Parathyroid adenoma (tissue), 2 donors: ENCODE data around the gene RALGAPB.

Experiments used
- H2AFZ ChIP-seq: fragments of 300-600 bp; sonication (generic); one replicate; pipeline ENCODE4 v1.7.0; 2017; ENCODE audit warnings: antibody characterized with exemption, mild to moderate bottlenecking
- H3K27ac ChIP-seq: fragments of 300-600 bp; sonication (generic); one replicate; pipeline ENCODE4 v1.7.0; 2017
- H3K27me3 ChIP-seq: fragments of 300-600 bp; sonication (generic); one replicate; pipeline ENCODE4 v1.7.0; 2017; ENCODE audit warnings: low read length; ENCODE audit not compliant: control insufficient read depth, insufficient read depth
- H3K36me3 ChIP-seq: fragments of 300-600 bp; sonication (generic); one replicate; pipeline ENCODE4 v1.7.0; 2017; ENCODE audit warnings: low read length; ENCODE audit not compliant: control insufficient read depth, insufficient read depth
- H3K4me1 ChIP-seq: fragments of 300-600 bp; sonication (generic); one replicate; pipeline ENCODE4 v1.7.0; 2017; ENCODE audit warnings: control low read depth
- H3K4me2 ChIP-seq: fragments of 300-600 bp; sonication (generic); one replicate; pipeline ENCODE4 v1.7.0; 2017; ENCODE audit warnings: low read length
- H3K4me3 ChIP-seq: fragments of 300-600 bp; sonication (generic); one replicate; pipeline ENCODE4 v1.7.0; 2017; ENCODE audit warnings: low read depth, low read length
- H3K79me2 ChIP-seq: fragments of 300-600 bp; sonication (generic); one replicate; pipeline ENCODE4 v1.7.0; 2017; ENCODE audit warnings: control low read depth
- H3K9ac ChIP-seq: fragments of 300-600 bp; sonication (generic); one replicate; pipeline ENCODE4 v1.7.0; 2017; ENCODE audit warnings: mild to moderate bottlenecking
- H3K9me3 ChIP-seq: fragments of 300-600 bp; sonication (generic); one replicate; pipeline ENCODE4 v1.7.0; 2017; ENCODE audit warnings: low read length; ENCODE audit not compliant: control insufficient read depth
- TF ChIP-seq, protein P1 (sequence below): fragments of 300-600 bp; sonication (generic); IDR thresholded peaks from one replicate; pipeline ENCODE4 v1.7.0; 2017; ENCODE audit warnings: antibody characterized with exemption, mild to moderate bottlenecking
- donor health status: primary hyperparathyroidism.

The RALGAPB gene

GRCh38 chr20:38617830-38618196, 145.2 kb downstream of the RALGAPB start:
- no peaks in the 10 kb centered on the region for H3K4me1 ChIP-seq
- TF ChIP-seq, protein P1, sequence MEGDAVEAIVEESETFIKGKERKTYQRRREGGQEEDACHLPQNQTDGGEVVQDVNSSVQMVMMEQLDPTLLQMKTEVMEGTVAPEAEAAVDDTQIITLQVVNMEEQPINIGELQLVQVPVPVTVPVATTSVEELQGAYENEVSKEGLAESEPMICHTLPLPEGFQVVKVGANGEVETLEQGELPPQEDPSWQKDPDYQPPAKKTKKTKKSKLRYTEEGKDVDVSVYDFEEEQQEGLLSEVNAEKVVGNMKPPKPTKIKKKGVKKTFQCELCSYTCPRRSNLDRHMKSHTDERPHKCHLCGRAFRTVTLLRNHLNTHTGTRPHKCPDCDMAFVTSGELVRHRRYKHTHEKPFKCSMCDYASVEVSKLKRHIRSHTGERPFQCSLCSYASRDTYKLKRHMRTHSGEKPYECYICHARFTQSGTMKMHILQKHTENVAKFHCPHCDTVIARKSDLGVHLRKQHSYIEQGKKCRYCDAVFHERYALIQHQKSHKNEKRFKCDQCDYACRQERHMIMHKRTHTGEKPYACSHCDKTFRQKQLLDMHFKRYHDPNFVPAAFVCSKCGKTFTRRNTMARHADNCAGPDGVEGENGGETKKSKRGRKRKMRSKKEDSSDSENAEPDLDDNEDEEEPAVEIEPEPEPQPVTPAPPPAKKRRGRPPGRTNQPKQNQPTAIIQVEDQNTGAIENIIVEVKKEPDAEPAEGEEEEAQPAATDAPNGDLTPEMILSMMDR = no peak
- no peak overlapping the region for H3K27ac ChIP-seq

DNA sequence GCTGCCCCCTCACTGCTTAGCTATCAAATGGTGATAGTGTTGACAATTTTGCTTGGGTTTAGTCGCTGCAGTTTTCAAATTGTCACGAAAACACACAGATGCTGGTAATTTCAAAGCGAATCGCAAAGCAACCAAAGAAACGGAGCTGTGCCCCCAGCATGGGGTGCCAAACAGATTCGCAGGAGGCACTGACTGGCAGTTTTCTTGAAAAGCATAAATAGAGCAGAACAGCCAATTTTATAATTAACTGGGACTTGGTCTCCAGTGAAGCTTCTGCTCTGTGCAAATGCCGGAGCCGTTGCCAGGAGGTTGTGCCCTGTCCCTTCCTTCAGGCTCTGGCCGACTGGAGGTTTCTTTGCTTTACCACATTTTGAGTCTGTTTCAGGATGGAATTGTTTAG, 147.8 kb downstream of the RALGAPB start:
- Histone ChIP-seq H3K36me3 (no peaks in the 10 kb centered on the region), H3K27ac (no peak overlapping the region), H3K4me3 (no peak overlapping the region), H3K9ac (no peak overlapping the region), H2AFZ (no peak overlapping the region), H3K79me2 (no peaks in the 10 kb centered on the region), H3K4me1 (no peaks in the 10 kb centered on the region), H3K27me3 (no peaks in the 10 kb centered on the region), H3K9me3 (no peaks in the 10 kb centered on the region), H3K4me2 (no peak overlapping the region)
- TF ChIP-seq, protein P1 = no peak

More at GRCh38 chr20:38617830-38618196, 145.2 kb downstream of the RALGAPB start:
- H3K79me2 ChIP-seq = no peaks in the 10 kb centered on the region
- no peak overlapping the region for H3K9ac ChIP-seq
- H2AFZ ChIP-seq = no peak overlapping the region
- H3K4me3 ChIP-seq = no peak overlapping the region
- H3K9me3 ChIP-seq = no peaks in the 10 kb centered on the region
- no peaks in the 10 kb centered on the region for H3K27me3 ChIP-seq
- H3K4me2 ChIP-seq = no peak overlapping the region
- no peaks in the 10 kb centered on the region for H3K36me3 ChIP-seq

GRCh38 chr20:38623061-38623460, 150.4 kb downstream of the RALGAPB start:
- H3K9me3 ChIP-seq = no peaks in the 10 kb centered on the region
- H3K4me1 ChIP-seq = no peaks in the 10 kb centered on the region
- H3K36me3 ChIP-seq = no peaks in the 10 kb centered on the region
- no peaks in the 10 kb centered on the region for H3K79me2 ChIP-seq
- H3K27me3 ChIP-seq = no peaks in the 10 kb centered on the region
- no peak overlapping the region for H3K9ac ChIP-seq
- H3K4me2 ChIP-seq = no peak overlapping the region
- TF ChIP-seq, protein P1 = no peak
- H3K4me3 ChIP-seq = no peak overlapping the region
- H3K27ac ChIP-seq = no peak overlapping the region
- H2AFZ ChIP-seq = no peak overlapping the region

GRCh38 chr20:38624084-38624483, 151.4 kb downstream of the RALGAPB start:
- H3K27ac ChIP-seq = no peak overlapping the region
- no peaks in the 10 kb centered on the region for H3K4me1 ChIP-seq
- no peaks in the 10 kb centered on the region for H3K9me3 ChIP-seq
- TF ChIP-seq, protein P1 = no peak
- H3K36me3 ChIP-seq = no peaks in the 10 kb centered on the region
- no peak overlapping the region for H3K9ac ChIP-seq
- H3K27me3 ChIP-seq = no peaks in the 10 kb centered on the region
- no peak overlapping the region for H3K4me2 ChIP-seq
- H3K79me2 ChIP-seq = no peaks in the 10 kb centered on the region
- H2AFZ ChIP-seq = no peak overlapping the region
- no peak overlapping the region for H3K4me3 ChIP-seq

DNA sequence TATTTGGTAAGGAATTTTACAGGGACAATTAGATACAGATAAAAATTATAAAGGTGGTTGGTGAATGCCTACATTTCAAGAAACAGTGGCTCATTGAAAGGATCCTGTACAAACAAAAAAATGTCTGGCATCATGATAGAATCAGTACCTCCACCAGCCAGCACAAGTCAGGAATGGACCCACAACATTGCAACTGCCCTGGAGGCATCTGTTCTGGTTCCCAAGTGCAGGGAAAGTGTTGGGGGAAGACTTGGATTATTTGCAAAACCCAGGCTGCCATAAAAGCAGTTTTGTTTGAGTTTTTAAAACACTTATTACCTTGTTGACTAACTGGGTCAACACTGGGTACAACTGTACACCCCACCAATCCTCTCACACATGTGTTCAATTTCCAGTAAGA, 153.3 kb downstream of the RALGAPB start:
- Histone ChIP-seq H3K79me2 (no peaks in the 10 kb centered on the region), H3K27me3 (no peaks in the 10 kb centered on the region), H3K36me3 (no peaks in the 10 kb centered on the region), H3K4me2 (no peak overlapping the region), H3K9ac (no peak overlapping the region), H2AFZ (no peak overlapping the region), H3K4me1 (no peaks in the 10 kb centered on the region), H3K27ac (no peak overlapping the region), H3K9me3 (no peaks in the 10 kb centered on the region), H3K4me3 (no peak overlapping the region)
- TF ChIP-seq, protein P1 = no peak
